GM21529 (cell line): ENCODE measurements around the gene HINT3.
A peak's percentile ranks its signal among the peaks of the same experiment; 100 is the strongest.
"Not testable (repeated sequence)": the region's sequence is repeated elsewhere in the genome, so short reads cannot be mapped to it uniquely, and the experiment has no call there.

ENCODE experiments used
- ATAC-seq: cut with Tn5 transposase; IDR thresholded peaks from one replicate; pipeline ENCODE4 v1.9.1; 2021; ENCODE audit not compliant: unreplicated experiment

The HINT3 gene

GRCh38 chr6:125959041-125959440, 2.5 kb downstream of the HINT3 start:
- ATAC-seq, result no peak

- ATAC-seq, result no peak
These were observed 4.5 kb downstream of the HINT3 start for GRCh38 chr6:125961117-125961516.

DNA sequence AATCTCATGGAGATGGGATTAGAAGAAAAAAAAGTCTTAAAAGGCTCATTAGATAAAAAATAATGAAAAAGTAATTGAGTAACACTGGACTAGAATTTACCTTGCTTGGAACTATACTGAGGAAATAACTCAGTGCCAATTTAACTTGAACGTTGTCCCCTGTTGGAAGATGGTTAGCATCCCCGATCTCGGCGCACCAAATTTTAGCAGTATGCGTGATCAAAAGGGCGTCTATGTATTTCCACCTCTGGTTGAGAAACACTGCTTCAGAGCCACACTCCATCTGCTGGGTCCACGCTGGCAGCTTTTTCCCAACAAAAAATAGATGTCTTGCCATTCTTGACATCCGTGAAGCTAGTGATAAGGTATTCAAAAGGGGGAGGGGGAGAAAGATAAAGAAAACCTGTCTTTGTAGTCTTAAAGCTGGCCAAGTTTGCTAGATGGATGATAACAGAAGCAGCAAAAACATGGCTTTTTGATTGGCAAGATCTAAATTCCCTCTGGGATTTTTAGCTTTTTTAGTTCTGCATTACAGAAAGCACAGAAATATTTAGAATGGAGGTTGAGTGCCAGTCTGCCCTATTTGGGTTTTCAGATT, 6.4 kb downstream of the HINT3 start:
- no peak for ATAC-seq

DNA sequence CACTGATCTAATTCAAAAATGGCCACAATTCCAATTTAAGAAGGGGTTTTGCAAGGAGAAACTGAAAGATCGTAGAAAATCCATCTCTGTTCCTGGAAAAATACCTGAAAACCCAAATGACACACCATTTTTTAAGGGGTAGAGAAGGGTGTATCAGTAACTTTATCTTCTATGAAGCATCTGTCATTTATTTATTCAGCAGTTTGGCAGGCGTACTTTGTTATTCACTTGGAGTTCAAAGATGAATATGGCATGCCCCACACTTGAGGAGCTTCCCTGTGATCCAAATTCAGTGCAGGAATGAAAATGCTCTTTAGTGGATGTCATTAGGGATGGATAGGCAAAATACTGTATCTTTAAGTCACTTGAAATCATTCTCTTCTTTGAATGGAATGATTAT, 7.2 kb downstream of the HINT3 start:
- ATAC-seq, result no peak

DNA sequence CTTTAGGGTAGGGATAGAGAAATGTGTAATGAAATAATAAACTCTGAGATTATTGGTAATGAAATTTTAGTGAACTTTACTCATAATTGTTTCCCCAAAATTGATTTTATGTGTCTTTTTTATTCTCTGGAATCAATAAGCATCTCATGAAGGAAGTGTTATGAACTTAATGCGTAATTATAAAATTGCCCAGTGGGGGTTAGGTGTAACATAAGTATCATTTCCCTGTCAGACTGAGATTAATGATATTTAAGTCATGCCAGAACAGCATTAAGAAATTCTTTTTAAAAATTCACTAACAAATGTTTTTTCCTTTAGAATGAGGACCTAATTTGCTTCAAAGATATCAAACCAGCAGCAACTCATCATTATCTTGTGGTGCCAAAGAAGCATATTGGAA, 10.0 kb downstream of the HINT3 start:
- no peak for ATAC-seq

- no peak for ATAC-seq
These were observed 11.9 kb downstream of the HINT3 start for GRCh38 chr6:125968493-125968892.

GRCh38 chr6:125970760-125971159, 14.2 kb downstream of the HINT3 start:
- ATAC-seq, result no peak

GRCh38 chr6:125972478-125972877, 15.9 kb downstream of the HINT3 start:
- ATAC-seq, result not testable (repeated sequence)

- peak; percentile 90 for ATAC-seq
These were observed 17.8 kb downstream of the HINT3 start for GRCh38 chr6:125974214-125974866.

DNA sequence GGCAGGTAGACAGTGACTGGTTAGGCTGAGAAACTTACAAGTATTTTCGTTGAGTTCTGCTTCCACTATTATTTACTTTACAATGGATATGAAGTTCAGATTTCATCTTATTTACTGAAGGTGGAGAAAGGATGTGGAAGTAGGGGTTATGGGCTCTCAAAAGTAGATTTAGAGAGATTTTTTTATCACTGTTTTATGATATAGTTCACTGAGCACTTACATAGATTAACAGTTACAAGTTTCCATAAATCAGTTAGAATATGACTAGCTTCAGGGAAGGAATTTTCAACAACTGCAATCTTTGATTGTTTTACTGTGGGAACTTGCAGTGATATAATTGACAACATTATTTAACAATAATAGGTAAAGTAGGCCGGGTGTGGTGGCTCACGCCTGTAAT, 22.5 kb downstream of the HINT3 start:
- no peak for ATAC-seq

DNA sequence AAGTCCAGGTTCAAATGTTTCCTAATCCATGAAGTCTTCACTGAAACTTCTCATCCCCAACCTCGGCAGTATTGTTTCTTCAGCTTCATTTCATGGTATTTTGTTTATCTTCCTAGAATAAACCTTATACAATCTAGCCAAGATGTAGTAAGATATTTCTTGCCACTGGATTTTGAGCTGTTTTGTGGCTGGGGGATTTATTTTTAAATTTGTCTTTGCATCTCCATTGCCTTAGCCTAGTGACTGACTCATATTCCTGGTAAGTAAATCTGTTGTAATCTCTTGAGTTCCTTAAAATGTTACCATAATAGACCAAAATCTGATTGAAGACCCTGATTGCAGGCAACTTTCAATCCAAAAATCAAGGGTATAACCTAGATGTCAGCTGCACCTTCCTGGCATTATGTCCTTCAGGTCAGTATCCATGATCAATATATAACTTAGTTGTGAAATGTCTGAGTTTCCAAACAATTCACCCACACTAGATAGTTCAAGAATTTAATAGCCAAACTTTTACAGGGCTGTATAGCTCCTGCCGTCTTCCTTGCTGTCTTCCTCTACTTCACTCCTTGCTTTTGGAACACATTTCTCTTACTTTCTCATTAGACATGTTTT, 25.1 kb downstream of the HINT3 start:
- ATAC-seq, result no peak

DNA sequence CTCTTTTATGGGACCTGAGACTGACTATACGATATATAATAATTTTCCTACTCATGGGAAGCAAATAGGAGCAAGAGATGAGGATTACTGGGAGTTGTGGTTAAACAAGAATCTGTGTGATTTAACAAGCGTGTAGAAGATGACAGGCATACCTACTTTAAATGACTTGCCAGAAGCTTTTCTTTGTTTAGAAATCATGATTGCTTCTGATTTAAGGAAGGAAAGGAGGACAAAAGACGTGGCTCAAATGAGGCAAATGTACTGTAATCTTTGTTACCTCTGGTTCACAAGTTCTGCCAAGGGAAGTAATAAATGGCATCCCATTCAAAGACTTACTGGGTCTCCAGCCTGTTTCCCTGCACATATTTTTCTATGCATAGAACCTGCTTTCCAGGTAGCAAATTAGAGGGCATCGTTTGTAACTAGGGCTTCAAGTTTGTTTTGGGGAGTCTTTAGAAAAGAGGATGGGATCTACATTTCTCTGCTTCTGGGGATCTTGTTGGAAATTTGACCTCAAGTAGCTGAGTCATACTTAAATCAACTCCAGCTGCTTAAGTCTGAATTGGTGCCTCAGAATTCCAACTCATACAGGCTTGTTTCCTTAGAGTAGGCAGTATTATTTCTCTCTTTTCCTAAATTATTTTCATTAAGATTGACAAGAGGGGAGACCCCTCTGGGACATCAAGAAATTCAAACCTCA, 26.8 kb downstream of the HINT3 start:
- no peak for ATAC-seq

DNA sequence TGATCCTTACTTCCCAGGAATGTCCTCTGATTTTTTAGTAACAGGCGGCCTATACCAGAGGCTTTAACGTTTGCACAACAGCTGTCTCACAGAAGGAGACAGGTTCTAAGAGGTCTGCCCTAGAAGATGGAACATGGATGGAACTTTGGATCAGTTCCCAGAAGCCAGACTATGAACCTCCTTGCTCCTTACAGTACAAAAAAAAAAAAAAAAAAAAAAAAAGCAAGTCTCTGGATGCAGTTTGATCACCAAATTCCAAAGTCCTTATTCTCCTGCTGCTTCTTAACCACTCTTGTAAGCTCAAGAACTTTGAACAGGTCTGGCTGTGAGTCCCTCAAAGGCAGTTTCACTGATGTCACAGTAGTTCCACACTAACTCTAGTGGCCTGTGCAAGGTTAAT, 27.7 kb downstream of the HINT3 start:
- no peak for ATAC-seq

GRCh38 chr6:125985522-125985921, 29.0 kb downstream of the HINT3 start:
- no peak for ATAC-seq

DNA sequence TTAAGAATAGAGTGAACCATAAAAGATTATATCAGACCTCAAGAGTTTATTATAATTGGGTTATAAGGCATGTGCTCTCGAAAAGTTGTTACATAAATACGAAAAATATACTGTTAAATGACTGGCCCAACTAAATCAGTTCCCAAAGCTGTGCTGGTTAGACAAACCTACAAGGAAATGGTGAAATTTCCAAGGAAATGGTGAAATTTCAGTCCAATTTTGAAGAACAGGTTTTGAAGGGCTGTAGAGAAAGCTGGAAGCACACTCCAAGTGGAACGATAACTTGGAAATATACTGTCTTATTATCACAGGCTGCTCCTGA, 29.4 kb downstream of the HINT3 start:
- no peak for ATAC-seq

- ATAC-seq, result peak; percentile 94
These were observed 29.9 kb downstream of the HINT3 start, which contains the start of gene TRMT11 for GRCh38 chr6:125986301-125987025. Gene TRMT11 (plus strand): TSS chr6:125986540. CDS start chr6:125986551, 11 bp downstream.

- peak; percentile 44 for ATAC-seq
These were observed 30.6 kb downstream of the HINT3 start for GRCh38 chr6:125987026-125987617.

- no peak for ATAC-seq
These were observed 31.7 kb downstream of the HINT3 start for GRCh38 chr6:125988280-125988679.

DNA sequence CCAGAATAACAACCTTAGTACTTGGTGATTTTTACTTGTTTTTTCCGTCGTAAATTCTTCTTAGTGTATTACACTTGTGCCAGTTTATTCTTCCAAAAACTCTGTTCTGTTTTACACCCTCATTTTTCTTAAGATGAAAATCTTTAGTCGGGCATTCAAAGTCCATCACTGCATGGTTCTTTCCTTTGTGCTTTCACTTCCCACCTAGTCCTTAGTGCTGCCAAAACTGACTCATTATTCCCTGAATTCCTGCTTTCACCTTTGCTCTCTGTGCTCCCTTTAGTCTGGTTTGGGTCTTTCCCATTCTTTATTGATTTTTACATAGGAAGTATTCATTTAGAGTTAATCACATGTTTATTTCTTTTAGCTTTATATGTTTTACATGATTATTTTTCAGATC, 33.1 kb downstream of the HINT3 start:
- no peak for ATAC-seq

GRCh38 chr6:125991653-125992052, 35.1 kb downstream of the HINT3 start:
- no peak for ATAC-seq
